ENCODE data around the gene MYRIP.

MYRIP gene

GRCh38 chr3:40229963-40230362 is 420.6 kb downstream of the MYRIP start:
- no peak for DNase-seq (ENCODE audit: low read depth, low spot score)

DNA sequence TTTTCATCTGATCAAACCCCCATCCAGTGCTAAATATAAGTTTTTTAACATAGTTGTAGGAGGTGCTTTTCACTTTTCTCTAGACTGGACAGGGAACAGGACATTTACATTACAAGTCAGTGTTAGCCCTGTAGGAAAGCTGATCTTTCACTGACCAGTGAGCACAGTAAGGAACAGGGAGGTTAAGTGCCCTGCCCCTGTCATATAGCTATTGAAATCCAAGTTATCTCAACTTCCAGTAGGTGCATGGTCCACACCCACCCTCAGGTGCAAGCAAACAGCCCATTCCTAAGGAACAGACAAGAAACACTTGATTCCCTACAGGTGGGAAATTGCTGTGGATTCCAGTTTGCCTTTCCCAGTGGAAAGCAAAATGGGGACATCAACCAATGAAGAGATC is 421.0 kb downstream of the MYRIP start:
- DNase-seq (ENCODE audit: low read depth, low spot score) = no peak

DNA sequence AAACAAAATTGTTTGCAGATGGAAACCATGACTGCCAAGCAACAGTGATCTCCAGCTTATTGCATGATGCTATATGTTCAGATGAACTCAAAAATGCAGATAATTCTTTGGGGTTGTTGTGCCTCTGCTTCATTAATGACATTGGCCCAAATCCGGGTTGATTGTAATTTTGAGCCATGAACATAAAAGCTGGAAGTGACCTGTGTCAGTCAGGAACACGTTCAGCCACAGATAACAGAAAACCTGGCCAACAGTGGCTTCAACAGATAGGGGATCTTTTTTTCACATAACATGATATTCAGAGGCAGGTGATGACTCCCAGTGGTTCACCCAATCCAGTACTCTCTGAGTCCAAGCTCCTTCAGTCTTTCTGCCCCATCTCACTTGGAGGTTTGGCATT is 423.2 kb downstream of the MYRIP start:
- DNase-seq (ENCODE audit: low read depth, low spot score) = no peak

GRCh38 chr3:40237159-40237558 is 427.8 kb downstream of the MYRIP start:
- DNase-seq (ENCODE audit: low read depth, low spot score) = no peak

DNA sequence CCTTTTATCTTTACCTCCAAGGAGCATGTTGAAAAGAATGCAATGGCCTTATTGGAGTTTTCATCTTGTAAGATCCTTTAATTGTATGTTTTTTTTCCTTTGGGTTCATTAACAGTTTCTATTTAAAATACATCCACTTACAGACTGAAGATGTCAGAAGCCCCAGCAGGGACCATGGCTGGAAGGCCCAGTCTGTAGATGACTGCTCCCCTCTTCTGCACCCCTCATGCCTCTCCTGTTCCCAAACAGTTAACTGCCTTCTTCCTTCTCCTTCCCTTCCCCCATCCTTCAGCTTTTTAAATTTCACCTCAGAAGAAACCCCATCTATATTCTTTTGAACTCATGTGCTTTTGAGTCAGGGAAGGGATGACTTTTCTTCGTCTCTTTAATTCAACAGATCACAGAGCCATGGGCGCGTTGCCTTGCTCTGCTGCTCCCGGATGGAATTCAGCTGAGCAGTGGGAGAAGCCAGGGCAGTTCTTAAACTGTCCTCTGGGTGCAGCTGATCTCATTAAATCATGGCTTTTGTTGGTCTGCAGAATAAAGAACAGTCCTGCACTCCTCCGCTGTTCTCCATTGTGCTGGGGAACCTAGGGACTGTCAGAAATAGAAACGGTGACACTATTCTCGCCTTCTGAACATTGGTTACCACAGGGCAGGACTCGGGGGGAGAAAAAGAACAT is 428.6 kb downstream of the MYRIP start:
- DNase-seq (ENCODE audit: low read depth, low spot score) = peak; percentile 45

DNA sequence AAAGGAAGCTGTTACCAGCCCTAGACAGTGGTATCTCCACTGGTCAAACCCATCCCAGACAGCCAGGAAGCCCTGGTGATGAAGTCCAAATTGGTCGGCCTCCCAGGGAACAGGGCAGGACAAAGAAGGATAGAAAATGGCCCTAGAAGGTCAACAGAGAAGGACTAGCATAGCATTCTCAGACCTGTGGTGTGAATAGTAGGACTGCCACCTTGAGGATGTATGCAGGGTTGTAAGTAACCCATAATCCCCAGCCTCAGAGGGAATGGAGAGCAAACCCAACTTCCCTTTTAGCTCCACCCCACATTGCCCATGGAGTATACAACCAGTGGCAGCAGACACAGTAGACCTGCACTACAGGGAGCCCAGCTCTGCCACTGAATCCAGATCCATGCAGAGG is 431.5 kb downstream of the MYRIP start:
- no peak for DNase-seq (ENCODE audit: low read depth, low spot score)

DNA sequence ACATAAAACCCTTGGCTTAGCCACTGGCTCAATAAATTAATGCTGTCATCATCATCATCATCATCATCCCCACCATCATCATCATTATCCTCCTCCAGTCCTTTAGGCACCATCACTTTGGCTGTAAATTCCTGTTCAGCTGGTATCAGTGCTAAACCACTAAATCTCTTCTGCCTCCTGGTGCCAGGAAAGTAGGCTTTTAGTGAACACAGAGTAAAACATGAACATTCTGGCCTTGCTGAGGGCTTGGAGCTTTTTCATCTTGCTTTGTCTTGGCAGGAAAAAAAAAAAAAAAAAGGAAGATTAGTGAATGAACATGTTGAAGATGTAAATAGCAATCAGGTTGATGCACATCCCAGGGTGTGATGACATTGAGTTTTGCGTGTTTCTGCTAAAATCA is 432.8 kb downstream of the MYRIP start:
- DNase-seq (ENCODE audit: low read depth, low spot score) = no peak

DNA sequence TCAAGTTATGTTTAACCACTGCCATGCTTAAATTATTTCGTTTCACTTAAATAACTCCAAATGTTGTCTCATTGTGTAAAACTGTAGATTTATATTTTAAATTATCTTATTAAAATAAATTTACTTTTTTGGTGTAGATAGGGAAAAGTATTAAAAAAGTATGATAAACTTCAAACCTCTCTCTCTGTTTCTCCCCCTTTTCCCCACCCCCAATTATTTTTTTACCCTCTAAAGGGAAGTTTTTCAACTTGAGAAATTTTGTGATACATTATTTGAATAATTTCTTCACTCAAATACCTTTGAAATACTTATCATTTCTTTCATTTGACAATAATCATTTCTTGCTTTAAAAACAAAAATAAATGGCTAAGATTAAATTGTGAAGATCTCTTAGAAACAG is 433.2 kb downstream of the MYRIP start:
- no peak for DNase-seq (ENCODE audit: low read depth, low spot score)

- DNase-seq (ENCODE audit: low read depth, low spot score) = no peak
Measured at GRCh38 chr3:40243056-40243455, 433.6 kb downstream of the MYRIP start.

DNA sequence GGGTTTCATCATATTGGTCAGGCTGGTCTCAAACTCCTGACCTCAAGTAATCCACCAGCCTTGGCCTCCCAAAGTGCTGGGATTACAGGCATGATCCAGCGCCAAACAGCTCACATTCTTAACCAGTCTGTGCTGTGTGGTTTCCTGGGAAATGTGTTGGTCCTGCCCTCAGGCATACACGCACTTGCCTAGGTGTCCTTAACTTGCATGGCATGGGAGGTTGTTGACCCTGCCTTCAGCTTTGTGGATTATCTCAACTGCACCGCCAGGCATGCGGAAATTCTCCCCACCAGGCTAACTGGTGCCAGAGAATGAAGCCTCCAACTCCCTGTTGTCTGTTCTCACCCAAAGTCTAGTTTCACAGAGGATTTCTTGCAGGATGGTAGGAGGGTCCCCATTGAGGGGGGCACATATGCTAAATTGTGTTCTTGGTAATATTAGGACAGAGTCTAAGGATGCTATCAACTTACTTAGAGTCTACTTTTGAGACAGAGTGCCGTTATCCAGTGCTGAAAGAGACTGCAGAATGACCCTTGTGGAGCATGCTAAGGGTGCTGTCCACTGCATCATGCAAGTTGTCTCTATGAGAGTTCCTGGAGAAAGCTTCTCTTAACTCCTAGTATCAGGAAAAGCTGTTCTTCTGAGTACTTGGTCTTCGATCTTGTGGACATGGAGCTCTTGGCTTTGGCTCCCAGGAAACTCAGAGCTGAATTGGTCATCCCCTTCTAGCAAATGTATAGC is 438.5 kb downstream of the MYRIP start:
- DNase-seq (ENCODE audit: low read depth, low spot score) = no peak

DNA sequence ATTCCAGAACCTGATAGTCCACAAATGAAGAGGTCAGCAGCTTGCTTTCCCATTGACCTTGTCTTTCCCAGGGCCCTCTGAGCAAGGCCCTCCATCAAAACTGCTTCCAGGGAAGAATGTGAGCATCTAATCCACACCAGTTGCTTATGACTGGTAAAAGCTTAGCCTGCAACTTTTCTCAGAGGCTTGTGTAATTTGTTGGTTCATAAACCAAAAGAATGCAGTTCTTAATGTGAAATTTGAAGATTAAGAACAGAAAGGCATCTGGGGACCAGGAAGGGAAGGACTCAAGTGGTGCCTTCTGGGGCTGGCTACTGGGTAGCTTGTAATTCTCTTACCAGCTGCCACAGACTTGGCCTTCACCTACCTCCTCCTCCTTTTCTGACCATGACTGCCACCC is 439.2 kb downstream of the MYRIP start:
- no peak for DNase-seq (ENCODE audit: low read depth, low spot score)

- no peak for DNase-seq (ENCODE audit: low read depth, low spot score)
Measured at GRCh38 chr3:40249168-40249567, 439.8 kb downstream of the MYRIP start.

GRCh38 chr3:40254491-40254890 is 445.1 kb downstream of the MYRIP start:
- DNase-seq (ENCODE audit: low read depth, low spot score) = no peak

- no peak for DNase-seq (ENCODE audit: low read depth, low spot score)
Measured at GRCh38 chr3:40254891-40255290, 445.5 kb downstream of the MYRIP start.

DNA sequence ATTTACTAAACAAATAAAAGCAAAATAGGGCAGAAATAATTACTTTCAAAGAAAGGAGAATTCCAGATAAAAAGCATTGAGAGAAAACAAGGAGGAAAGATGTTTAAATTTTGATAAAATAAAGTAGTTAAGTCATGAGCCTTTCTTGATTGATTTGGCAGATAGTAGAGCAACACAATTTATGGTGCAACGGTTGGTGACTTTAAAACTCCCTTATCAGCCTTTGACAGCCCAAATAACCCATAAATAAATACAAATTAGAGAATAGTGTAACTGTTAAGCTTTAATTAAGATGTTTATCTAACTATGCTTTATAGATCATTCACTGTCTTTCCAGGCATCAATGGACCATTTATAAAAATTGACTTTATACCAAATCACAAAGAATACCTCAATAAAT is 446.1 kb downstream of the MYRIP start:
- no peak for DNase-seq (ENCODE audit: low read depth, low spot score)

DNA sequence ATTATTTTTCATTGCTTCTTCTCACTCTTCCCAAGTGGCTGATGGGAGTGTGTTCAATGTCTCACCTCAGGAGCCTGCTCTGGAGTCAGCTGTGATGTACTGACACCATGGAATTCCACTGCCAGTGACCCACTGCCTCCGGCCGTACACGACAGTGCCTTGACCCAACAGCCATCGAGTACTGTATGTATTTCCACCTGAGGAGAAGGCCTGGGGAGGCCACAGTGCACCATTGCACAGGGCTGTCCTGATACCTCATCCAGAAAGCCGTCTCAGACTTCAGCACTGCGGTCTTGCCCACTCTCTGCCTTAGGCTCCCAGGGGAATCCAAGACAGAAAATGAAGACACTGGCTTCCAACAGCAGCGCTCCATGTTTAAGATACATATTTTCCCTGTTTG is 448.7 kb downstream of the MYRIP start:
- no peak for DNase-seq (ENCODE audit: low read depth, low spot score)

DNA sequence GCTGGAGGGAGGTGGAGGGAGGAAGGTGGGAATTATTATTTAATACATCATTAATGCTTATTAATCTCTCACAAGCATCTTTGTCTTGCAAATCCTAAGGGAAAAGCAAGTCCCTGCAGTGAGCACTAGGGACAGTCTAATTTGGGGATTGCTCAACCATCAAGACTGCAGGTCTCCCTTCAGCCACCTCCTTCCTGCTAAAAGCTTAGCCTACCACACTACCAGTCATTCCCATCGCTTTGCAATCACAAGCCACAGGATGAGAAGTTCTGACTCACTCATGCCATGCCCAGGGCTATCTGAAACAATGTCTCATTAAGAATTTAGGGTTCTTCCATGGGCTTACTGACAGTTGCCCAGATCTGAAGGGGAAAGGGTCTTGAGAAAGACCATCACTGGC is 449.1 kb downstream of the MYRIP start:
- peak; percentile 20 for DNase-seq (ENCODE audit: low read depth, low spot score)

GRCh38 chr3:40262331-40262730 is 452.9 kb downstream of the MYRIP start:
- DNase-seq (ENCODE audit: low read depth, low spot score) = no peak

- no peak for DNase-seq (ENCODE audit: low read depth, low spot score)
Measured at GRCh38 chr3:40264451-40264850, 455.0 kb downstream of the MYRIP start.

GRCh38 chr3:40265181-40265580 is 455.8 kb downstream of the MYRIP start:
- DNase-seq (ENCODE audit: low read depth, low spot score) = no peak

DNA sequence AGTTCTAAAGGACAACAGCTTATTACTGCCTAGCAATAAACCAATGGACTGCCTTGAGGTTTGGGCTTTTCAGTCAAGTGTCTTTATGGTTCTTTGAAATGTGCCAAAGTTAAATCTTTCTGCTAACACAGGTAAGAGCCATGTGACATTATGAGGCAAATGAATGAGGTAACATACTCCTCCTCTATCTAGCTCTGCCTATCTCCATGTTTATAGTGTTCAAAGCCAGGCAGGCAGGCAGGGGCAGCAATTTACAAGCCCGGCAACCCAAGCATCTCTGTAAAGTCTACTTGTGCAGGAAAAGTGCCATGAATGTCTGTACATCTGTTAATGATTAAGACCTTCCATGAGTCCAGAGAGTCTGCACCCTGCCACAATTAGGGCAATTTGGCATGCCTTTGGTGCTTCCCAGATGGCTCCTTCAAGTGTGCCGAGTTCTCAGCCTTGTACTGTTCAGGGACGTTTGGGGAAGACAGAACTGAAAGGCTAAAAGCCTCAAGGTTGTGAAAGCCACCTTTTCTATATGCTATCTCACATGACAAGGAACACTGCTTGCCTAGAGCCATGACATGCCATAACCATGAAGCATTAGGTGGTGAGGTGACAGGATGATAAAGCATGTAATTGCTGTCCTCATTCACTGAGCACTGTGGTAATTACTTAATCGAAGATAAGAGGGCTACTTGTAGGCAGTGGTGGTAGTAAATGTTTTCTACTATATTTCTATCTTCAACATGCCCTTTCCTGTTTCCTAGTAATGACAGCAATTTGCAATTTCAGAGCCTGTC is 458.7 kb downstream of the MYRIP start:
- DNase-seq (ENCODE audit: low read depth, low spot score) = no peak

DNA sequence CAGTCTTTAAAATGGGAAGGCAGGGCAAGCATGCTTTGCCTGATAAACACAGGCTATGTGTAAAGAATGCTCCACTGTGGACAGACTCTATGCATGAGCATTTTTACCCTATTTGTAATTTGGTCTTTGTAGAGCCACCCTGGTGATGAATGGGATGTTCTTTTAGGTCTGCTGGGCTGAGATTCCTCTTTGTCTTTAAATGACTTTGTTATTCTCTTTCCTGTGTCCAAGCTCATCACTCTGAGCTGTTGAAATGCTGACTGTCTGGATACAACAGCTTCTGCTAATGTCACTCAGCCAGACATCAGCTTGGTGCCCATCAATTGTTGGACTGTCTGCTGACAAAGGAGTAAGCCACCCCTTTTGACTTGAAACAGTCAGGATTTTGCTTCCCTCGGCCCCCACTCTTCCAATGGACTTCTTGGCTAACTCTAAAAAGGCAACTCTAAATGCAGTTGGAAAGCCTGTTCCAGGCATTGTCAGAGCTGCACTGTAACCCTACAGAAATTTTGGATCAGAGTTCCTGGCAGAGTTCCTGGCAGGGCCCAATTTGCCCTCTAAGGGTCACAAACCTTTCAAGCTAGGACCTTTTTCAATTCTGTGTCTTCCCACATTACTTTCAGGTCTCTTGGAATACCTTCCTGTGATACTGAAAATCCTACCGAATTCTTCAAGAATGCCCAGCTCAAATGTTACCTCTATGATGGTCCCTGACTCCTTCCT is 459.6 kb downstream of the MYRIP start:
- no peak for DNase-seq (ENCODE audit: low read depth, low spot score)

All from astrocyte of the hippocampus (primary cell).